Epidermal melanocyte (primary cell): ENCODE data around the gene B3GNT7.
"Not testable (repeated sequence)": the region's sequence is repeated elsewhere in the genome, so short reads cannot be mapped to it uniquely, and the experiment has no call there.

Experiments used
- DNase-seq: peaks from one replicate; pipeline ENCODE4 v3.0.0; 2011; ENCODE audit warnings: low spot score; ENCODE audit not compliant: insufficient read length

B3GNT7 gene

GRCh38 chr2:231423176-231423575 is 27.7 kb downstream of the B3GNT7 start:
- DNase-seq, result no peak

GRCh38 chr2:231425291-231425810 is 29.8 kb downstream of the B3GNT7 start:
- no peak for DNase-seq

DNA sequence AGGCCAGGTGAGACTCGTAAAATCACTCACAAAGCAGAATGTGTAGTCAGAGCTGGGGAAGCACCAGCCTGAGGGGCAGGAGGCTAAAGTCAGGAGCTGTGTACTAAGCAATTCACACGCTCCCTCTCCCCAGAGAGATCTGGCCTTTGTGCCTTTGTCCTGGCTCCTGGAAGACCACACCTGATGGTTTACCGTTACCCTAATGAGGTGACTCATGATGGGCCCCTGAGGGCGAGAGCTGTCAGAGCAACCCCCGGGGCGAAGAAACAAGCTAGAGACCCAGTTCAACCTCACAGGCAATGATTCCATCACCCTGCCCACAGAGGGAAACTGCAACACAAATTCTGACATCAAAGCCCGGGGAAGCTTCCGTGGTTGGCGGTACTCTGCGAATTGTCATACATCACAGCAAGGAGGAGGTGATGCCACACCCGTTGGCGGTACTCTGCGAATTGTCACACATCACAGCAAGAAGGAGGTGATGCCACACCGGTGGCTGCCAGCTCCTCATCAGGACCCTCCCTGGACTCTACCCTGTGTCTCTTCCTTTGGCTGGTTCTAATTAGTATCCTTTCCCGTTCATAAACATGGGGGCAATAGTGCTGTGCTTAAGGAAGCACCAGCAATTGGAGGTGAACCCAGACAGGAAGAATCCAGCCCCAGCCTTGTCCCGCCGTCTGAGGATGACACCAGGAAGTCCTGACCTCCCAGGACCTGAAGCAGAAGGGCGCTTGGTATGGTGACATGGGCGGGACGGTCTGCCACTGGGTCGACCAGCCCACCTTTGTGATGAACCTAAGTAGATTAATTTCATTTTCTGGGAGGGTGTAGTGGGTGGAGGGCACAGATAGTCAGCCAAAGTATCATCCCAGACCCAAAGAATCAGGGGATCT is 30.5 kb downstream of the B3GNT7 start:
- DNase-seq, result no peak

DNA sequence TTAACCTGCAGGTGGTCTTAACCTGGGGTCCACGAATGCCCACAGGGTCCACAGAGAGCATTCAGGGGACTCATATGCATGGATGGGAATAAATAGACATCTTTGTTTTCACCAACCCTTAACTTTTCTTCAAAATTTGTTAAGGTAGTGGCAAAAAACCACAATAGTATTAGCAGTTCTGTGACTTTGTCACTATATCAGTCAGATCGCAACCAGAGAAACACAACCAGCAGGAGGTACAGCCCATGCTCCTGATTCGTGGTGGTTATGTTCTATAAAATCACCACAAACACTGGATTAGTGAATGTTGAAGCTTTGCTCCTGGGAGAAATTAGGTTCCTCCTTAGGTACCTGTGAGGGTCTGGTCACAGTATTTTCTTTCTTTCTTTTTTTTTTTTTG is 31.6 kb downstream of the B3GNT7 start:
- no peak for DNase-seq

- DNase-seq, result no peak
These were observed 33.6 kb downstream of the B3GNT7 start for GRCh38 chr2:231429152-231429551.

DNA sequence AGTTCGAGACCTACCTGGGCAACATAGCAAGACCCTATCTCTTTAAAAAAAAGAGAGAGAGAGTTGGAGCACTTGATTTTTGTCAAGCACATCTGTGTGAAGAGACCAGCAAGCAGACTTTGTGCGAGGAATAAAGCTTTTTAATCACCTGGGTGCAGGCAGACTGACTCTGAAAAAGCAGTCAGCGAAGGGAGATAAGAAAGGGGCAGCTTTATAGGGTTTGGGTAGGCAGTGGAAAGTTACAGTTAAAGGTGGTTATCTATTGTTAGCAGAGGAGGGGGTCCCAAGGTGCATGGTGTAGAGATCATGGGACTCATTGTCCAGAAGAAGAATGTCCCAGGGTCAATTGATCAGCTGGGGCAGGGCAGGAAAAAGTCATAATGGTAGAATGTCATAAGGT is 34.4 kb downstream of the B3GNT7 start:
- no peak for DNase-seq

DNA sequence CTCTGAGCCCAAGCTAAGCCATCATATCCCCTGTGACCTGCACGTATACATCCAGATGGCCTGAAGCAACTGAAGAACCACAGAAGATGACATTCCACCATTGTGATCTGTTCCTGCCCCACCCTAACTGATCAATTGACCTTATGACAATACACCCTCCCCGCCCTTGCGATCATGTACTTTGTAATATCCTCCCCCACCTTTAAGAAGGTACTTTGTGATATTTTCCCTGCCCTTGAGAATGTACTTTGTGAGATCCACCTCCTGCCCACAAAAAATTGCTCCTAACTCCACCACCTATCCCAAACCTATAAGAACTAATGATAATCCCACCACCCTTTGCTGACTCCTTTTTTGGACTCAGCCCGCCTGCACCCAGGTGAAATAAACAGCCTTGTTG is 34.9 kb downstream of the B3GNT7 start:
- DNase-seq, result not testable (repeated sequence)

DNA sequence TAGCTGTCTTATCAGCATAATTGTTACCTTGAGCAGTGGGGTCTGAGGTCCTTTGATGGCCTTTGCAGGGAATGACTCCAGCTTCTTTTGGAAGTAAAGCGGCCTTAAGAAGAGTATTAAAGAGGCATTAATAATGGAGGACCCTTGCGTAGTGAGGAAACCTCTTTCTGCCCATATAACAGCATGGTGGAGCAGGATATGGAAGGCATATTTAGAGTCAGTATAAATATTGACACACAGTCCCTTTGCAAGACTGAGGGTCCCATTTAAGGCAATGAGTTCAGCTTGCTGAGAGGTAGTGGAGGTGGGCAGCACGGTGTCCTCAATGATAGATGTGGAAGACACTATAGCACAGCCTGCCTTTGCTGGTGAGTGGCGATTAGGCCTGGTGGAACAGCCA is 36.1 kb downstream of the B3GNT7 start:
- DNase-seq, result no peak

DNA sequence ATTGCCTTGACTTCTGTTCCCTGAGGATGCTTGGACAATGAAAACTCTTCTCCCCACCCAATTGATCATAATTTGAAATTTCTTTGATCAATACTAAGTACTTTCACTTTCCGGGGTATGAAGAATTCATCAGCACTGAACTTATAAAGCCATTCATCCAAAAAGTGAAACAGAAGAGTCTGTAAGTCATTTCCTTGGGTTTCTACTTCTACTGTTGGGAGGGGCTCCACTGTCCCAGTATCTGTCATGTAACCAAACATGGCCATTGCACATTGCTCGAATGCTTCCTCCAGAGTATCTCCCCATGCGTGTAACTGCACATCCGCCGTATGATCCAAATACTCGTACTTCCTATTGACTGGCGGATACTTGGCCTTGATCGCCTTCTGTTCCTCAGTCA is 38.5 kb downstream of the B3GNT7 start:
- no peak for DNase-seq

- DNase-seq, result no peak
These were observed 41.4 kb downstream of the B3GNT7 start for GRCh38 chr2:231436957-231437356.

- DNase-seq, result no peak
These were observed 54.1 kb downstream of the B3GNT7 start for GRCh38 chr2:231449503-231450054.

DNA sequence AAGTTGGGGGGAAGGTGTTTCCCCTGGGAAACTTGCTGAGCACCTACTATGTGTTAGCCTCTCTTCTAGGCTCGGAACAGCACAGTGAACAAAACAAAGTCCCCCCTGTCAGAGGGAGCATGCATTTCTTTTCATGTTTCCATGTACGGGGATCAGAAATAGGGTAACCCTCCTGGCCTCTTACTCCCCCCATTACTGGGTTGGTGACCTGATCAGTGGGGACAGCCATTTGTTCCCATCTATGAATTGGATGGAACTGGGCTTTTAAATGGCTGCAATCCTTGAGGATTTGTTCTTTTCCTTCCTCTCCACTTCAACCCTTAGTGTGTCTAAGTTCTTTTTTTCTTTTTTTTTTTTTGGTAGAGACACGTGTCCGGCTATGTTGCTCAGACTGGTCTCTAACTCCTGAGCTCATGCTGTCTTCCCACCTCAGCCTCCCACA is 55.1 kb downstream of the B3GNT7 start:
- no peak for DNase-seq
